ENCODE measurements around the gene NPW.

The NPW gene

GRCh38 chr16:2042171-2042985 is 22.8 kb downstream of the NPW start:
- Histone ChIP-seq H3K4me3 (ENCODE audit: insufficient read depth, low read depth, low read length, poor library complexity, severe bottlenecking) (no peak overlapping the region), H3K36me3 (ENCODE audit: control insufficient read depth, insufficient read depth, low read length) (no peaks in the 10 kb centered on the region), H3K9me3 (ENCODE audit: control insufficient read depth, low read length) (no peaks in the 10 kb centered on the region), H3K4me1 (ENCODE audit: control insufficient read depth, insufficient read depth, low read length, poor library complexity, severe bottlenecking) (peaks cover 9% of the 10 kb centered on the region), H3K27me3 (replicated peaks; ENCODE audit: control insufficient read depth, insufficient read depth, low read length, poor library complexity, severe bottlenecking) (no peaks in the 10 kb centered on the region), H3K27ac (ENCODE audit: insufficient read depth, low read length, poor library complexity, severe bottlenecking) (no peak overlapping the region)
- DNase-seq, result no peak

GRCh38 chr16:2042986-2043666 is 23.5 kb downstream of the NPW start:
- Histone ChIP-seq H3K4me3 (ENCODE audit: insufficient read depth, low read depth, low read length, poor library complexity, severe bottlenecking) (no peak overlapping the region), H3K27me3 (replicated peaks; ENCODE audit: control insufficient read depth, insufficient read depth, low read length, poor library complexity, severe bottlenecking) (no peaks in the 10 kb centered on the region), H3K9me3 (ENCODE audit: control insufficient read depth, low read length) (no peaks in the 10 kb centered on the region), H3K4me1 (ENCODE audit: control insufficient read depth, insufficient read depth, low read length, poor library complexity, severe bottlenecking) (peaks cover 10% of the 10 kb centered on the region), H3K36me3 (ENCODE audit: control insufficient read depth, insufficient read depth, low read length) (no peaks in the 10 kb centered on the region), H3K27ac (ENCODE audit: insufficient read depth, low read length, poor library complexity, severe bottlenecking) (no peak overlapping the region)
- no peak for DNase-seq

- H3K4me3 ChIP-seq (ENCODE audit: insufficient read depth, low read depth, low read length, poor library complexity, severe bottlenecking), result no peak overlapping the region
- no peaks in the 10 kb centered on the region for H3K9me3 ChIP-seq (ENCODE audit: control insufficient read depth, low read length)
- no peaks in the 10 kb centered on the region for H3K27me3 ChIP-seq (replicated peaks; ENCODE audit: control insufficient read depth, insufficient read depth, low read length, poor library complexity, severe bottlenecking)
- H3K36me3 ChIP-seq (ENCODE audit: control insufficient read depth, insufficient read depth, low read length), result no peaks in the 10 kb centered on the region
- H3K4me1 ChIP-seq (ENCODE audit: control insufficient read depth, insufficient read depth, low read length, poor library complexity, severe bottlenecking), result peaks cover 17% of the 10 kb centered on the region
- no peak for DNase-seq
- H3K27ac ChIP-seq (ENCODE audit: insufficient read depth, low read length, poor library complexity, severe bottlenecking), result no peak overlapping the region
These were observed 24.3 kb downstream of the NPW start for GRCh38 chr16:2043667-2044451.

GRCh38 chr16:2044541-2044940 is 25.0 kb downstream of the NPW start:
- H3K4me1 ChIP-seq (ENCODE audit: control insufficient read depth, insufficient read depth, low read length, poor library complexity, severe bottlenecking), result peaks cover 17% of the 10 kb centered on the region
- no peaks in the 10 kb centered on the region for H3K27me3 ChIP-seq (replicated peaks; ENCODE audit: control insufficient read depth, insufficient read depth, low read length, poor library complexity, severe bottlenecking)
- H3K27ac ChIP-seq (ENCODE audit: insufficient read depth, low read length, poor library complexity, severe bottlenecking), result no peak overlapping the region
- H3K9me3 ChIP-seq (ENCODE audit: control insufficient read depth, low read length), result no peaks in the 10 kb centered on the region
- no peaks in the 10 kb centered on the region for H3K36me3 ChIP-seq (ENCODE audit: control insufficient read depth, insufficient read depth, low read length)
- no peak for DNase-seq
- H3K4me3 ChIP-seq (ENCODE audit: insufficient read depth, low read depth, low read length, poor library complexity, severe bottlenecking), result no peak overlapping the region

- Histone ChIP-seq H3K27ac (ENCODE audit: insufficient read depth, low read length, poor library complexity, severe bottlenecking) (no peak overlapping the region), H3K27me3 (replicated peaks; ENCODE audit: control insufficient read depth, insufficient read depth, low read length, poor library complexity, severe bottlenecking) (no peaks in the 10 kb centered on the region), H3K4me1 (ENCODE audit: control insufficient read depth, insufficient read depth, low read length, poor library complexity, severe bottlenecking) (peaks cover 17% of the 10 kb centered on the region), H3K36me3 (ENCODE audit: control insufficient read depth, insufficient read depth, low read length) (peaks cover 5% of the 10 kb centered on the region), H3K9me3 (ENCODE audit: control insufficient read depth, low read length) (no peaks in the 10 kb centered on the region), H3K4me3 (ENCODE audit: insufficient read depth, low read depth, low read length, poor library complexity, severe bottlenecking) (no peak overlapping the region)
- no peak for DNase-seq
These were observed 26.6 kb downstream of the NPW start for GRCh38 chr16:2045965-2046892.

GRCh38 chr16:2046893-2047329 is 27.3 kb downstream of the NPW start:
- Histone ChIP-seq H3K36me3 (ENCODE audit: control insufficient read depth, insufficient read depth, low read length) (peaks cover 5% of the 10 kb centered on the region), H3K4me1 (ENCODE audit: control insufficient read depth, insufficient read depth, low read length, poor library complexity, severe bottlenecking) (peaks cover 17% of the 10 kb centered on the region), H3K27me3 (replicated peaks; ENCODE audit: control insufficient read depth, insufficient read depth, low read length, poor library complexity, severe bottlenecking) (no peaks in the 10 kb centered on the region), H3K27ac (ENCODE audit: insufficient read depth, low read length, poor library complexity, severe bottlenecking) (no peak overlapping the region), H3K9me3 (ENCODE audit: control insufficient read depth, low read length) (no peaks in the 10 kb centered on the region), H3K4me3 (ENCODE audit: insufficient read depth, low read depth, low read length, poor library complexity, severe bottlenecking) (peak overlapping the region; percentile 91)
- DNase-seq, result no peak

GRCh38 chr16:2047330-2048115 is 27.9 kb downstream of the NPW start, which contains the start of the genes NTHL1 and TSC2:
Gene NTHL1, minus strand, starts transcription at chr16:2047834. Its CDS starts 11 bp downstream, at chr16:2047823.
Gene TSC2, plus strand, starts transcription at chr16:2047985. Its CDS starts 631 bp downstream, at chr16:2048616.
- DNase-seq, result peak; percentile 82 to 90 (median 87)
- H3K9me3 ChIP-seq (ENCODE audit: control insufficient read depth, low read length), result no peaks in the 10 kb centered on the region
- peaks cover 17% of the 10 kb centered on the region for H3K4me1 ChIP-seq (ENCODE audit: control insufficient read depth, insufficient read depth, low read length, poor library complexity, severe bottlenecking)
- no peaks in the 10 kb centered on the region for H3K27me3 ChIP-seq (replicated peaks; ENCODE audit: control insufficient read depth, insufficient read depth, low read length, poor library complexity, severe bottlenecking)
- peak within 1 kb of the TSS; percentile 91 for H3K4me3 ChIP-seq (ENCODE audit: insufficient read depth, low read depth, low read length, poor library complexity, severe bottlenecking)
- H3K36me3 ChIP-seq (ENCODE audit: control insufficient read depth, insufficient read depth, low read length), result peaks cover 5% of the 10 kb centered on the region
- H3K27ac ChIP-seq (ENCODE audit: insufficient read depth, low read length, poor library complexity, severe bottlenecking), result peak within 1 kb of the TSS; percentile 63

GRCh38 chr16:2048116-2048543 is 28.5 kb downstream of the NPW start:
- peaks cover 11% of the 10 kb centered on the region for H3K36me3 ChIP-seq (ENCODE audit: control insufficient read depth, insufficient read depth, low read length)
- no peak for DNase-seq

More at GRCh38 chr16:2048116-2048543, 28.5 kb downstream of the NPW start:
- Histone ChIP-seq H3K9me3 (ENCODE audit: control insufficient read depth, low read length) (no peaks in the 10 kb centered on the region), H3K27ac (ENCODE audit: insufficient read depth, low read length, poor library complexity, severe bottlenecking) (peak overlapping the region; percentile 63), H3K4me1 (ENCODE audit: control insufficient read depth, insufficient read depth, low read length, poor library complexity, severe bottlenecking) (peaks cover 17% of the 10 kb centered on the region), H3K27me3 (replicated peaks; ENCODE audit: control insufficient read depth, insufficient read depth, low read length, poor library complexity, severe bottlenecking) (no peaks in the 10 kb centered on the region), H3K4me3 (ENCODE audit: insufficient read depth, low read depth, low read length, poor library complexity, severe bottlenecking) (peak overlapping the region; percentile 91)

All from effector memory CD4-positive, alpha-beta T cell (primary cell).